Hepatocyte (in vitro differentiated cells): ENCODE data around the gene CCNF.

ENCODE experiments used
- CTCF ChIP-seq: fragments of 200-600 bp; sonication (generic); IDR thresholded peaks from 2 replicates; pipeline ENCODE4 v1.5.1; 2016; ENCODE audit warnings: antibody characterized with exemption, mild to moderate bottlenecking; ENCODE audit not compliant: poor library complexity
- EZH2 ChIP-seq: fragments of 200-600 bp; sonication (generic); IDR thresholded peaks from 2 replicates; pipeline ENCODE4 v1.6.1; 2016; ENCODE audit warnings: antibody characterized with exemption, mild to moderate bottlenecking, borderline replicate concordance
- EZH2phosphoT487 ChIP-seq: fragments of 200-600 bp; sonication (generic); IDR thresholded peaks from one replicate; pipeline ENCODE4 v1.6.1; 2018; ENCODE audit warnings: antibody characterized with exemption, mild to moderate bottlenecking, low read depth, moderate library complexity; ENCODE audit not compliant: unreplicated experiment, severe bottlenecking

GRCh38 chr16:2497695-2498484 lies 68.6 kb downstream of the CCNF start:
- TF ChIP-seq CTCF (no peak), EZH2 (no peak), EZH2phosphoT487 (no peak)
